Esophagus squamous epithelium (tissue), 4 donors: ENCODE results near the gene S100B.

Experiments used
- CTCF ChIP-seq, 6 experiments: fragments of 450-650 bp in 4 of 6; fragments of 200-600 bp in 2 of 6; sonication (generic) in 2 of 6; IDR thresholded peaks; one replicate each; pipeline ENCODE4 v1.5.1; 2016 to 2019; ENCODE audit warnings: antibody characterized with exemption in 6 of 6, mild to moderate bottlenecking in 4 of 6, moderate library complexity in 4 of 6
- POLR2A ChIP-seq, 4 donors: fragments of 450-650 bp; IDR thresholded peaks; one replicate each; pipeline ENCODE4 v1.6.1; 2017; ENCODE audit warnings: antibody characterized with exemption in 4 of 4, mild to moderate bottlenecking in 4 of 4, moderate library complexity in 3 of 4

GRCh38 chr21:46581780-46582307, 23.0 kb downstream of the S100B start:
- TF ChIP-seq CTCF (IDR thresholded peaks at IDR 0.05) (no peak), POLR2A (IDR thresholded peaks at IDR 0.05) (no peak)
